Lung microvascular endothelial cell (primary cell): ENCODE data around the gene SLC2A9. TPM values are rescaled to one million over a fixed set of nuclear protein-coding genes. Genes with fewer than 3 reads are reported as not detected.

ENCODE experiments used
- DNase-seq, 2 donors: peaks; one replicate each; pipeline versions ENCODE4 v3.0.0 to v3.0.0-alpha.2; 2010; ENCODE audit warnings: low read depth in 2 of 2
- total RNA-seq: library from RNA; depleted of rRNA; stranded (reverse); fragments of >200 nt; gene quantifications from 2 replicates; pipeline ENCODE4 v1.2.1, GENCODE V29; 2014

The SLC2A9 gene
- total RNA-seq: 0.65 and 0.79 TPM in 2 replicates

DNA sequence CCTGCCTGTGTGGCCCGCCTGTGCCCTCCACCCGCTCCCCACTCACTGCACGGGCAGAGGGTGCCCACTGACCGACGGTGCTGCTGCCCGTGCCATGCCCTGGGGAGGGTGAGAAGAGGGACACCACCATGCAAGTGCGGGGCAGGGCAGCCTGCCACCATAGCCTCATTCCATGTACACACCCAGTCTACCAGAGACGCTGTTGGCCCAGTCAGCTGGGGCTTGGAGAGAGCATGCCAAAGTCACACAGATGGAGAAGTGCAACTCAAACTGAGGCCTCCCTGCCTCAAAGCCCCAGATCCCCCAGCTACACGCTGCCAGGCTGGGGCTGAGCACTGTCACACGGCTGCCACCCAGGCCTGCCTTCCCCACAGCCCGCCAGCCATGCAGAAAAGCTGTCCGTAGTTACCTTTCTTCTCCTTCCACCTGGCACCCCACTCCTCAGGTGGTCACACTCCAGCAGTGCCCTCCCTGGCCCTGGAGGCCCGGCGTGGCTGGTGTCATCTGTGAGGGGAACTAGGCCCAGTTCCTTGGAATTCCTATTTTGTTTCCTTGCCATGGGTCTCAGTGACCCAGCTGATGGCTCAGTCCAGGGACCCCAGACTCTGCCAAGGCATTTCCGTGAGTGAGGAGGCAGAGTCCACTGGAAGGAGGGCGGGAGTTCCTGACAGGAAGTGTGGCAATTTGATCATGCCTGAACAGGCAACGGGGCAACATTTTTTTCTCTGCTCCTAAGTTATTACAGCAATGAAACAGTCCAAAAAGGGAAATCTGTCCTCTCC lies at the start of gene SLC2A9:
Gene SLC2A9 (minus strand): TSS at position 627 of the 782 bp plus-strand sequence. CDS start 68 bp downstream, at position 559.
- peak; percentile 43 to 51 for DNase-seq

DNA sequence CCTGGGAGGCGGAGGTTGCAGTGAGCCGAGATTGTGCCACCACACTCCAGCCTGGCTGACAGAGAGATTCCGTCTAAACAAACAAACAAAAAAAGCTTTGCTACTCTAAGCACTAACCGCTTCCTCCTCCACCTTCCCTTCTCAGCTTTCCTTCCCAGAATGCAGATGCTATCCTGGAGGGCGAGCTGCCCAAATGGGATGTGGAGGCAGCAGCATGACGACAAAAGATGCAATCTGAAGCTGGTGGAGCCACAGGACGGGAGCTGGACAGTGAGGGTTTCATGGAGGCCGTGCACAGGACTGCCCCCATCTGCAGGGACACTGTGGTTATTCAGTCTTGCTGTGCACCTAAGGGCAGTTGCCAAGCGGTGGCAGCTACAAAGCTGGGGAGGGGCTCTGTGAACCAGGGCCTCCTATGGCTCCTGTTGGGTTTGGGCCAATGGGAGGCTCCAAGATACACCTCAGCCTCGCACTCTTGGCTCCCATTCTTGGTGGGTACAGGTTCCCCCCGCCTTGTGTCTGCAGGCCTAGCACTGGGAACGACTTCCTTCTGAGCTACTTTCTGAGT lies 47.9 kb upstream of the SLC2A9 start:
- DNase-seq: no peak

DNA sequence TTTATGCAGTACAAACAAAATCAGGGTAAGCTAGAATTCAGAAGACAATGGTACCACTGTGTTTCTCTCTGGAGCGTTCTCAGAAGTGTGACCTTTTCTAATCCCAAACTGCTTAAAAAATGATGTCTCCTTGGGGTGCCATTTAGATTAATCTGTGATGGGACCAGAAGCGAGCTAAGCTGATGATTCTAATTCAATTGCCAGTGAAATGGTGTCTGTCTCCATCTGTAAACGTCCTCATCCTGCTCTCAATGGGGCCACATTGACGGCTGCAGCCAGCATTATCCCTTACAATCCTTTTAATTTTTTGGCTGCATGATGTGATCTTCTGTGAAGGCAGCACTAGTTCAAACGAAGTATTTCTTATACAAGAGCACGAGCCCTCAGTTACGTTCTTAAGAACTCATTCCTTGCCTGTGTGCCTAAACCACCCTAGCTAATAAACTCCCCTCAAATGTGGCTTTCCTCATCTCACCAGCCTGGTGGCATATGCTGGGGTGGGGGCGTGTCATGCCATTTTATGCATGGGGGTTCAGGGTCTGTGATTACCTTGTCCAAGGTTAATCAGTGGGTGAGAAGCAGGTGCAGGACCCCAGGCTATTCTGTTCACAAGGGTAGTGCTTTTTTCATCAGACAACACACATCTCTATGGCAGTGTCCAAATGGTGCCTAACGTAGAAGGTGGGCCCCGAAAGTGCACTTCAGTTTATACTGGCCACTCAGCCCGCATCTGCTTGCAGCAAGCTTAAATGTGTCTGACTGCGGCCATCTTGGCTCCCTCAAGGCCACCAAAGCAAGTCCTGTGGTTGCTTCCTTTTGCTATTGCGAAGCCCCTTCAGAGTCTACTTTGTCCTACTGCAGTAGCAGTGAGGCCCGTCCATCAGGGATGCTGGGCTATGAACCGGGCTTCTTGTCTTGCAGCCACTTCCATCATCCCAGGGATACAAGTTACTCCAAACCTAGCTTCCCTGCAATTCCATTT lies 45.7 kb upstream of the SLC2A9 start:
- DNase-seq: no peak

DNA sequence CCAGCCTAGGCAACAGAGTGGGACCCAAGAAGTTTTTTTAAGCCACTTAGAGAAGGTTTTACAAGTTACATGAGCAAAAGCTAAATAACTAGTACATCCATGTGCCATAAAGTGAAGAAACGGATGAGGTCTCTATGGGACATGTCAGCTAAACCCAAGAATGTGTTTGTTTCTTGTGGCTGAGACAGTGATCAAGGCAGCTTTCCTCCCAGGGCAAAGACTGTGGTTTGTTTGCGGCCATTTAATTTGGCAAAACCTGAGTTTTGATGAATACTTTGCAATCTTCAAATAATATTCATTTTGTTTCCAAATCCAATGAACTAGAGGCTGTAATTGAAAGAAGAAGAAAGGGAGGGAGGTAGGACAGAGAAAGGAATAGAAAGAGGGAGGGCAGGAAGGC lies 44.9 kb upstream of the SLC2A9 start:
- DNase-seq: no peak

DNA sequence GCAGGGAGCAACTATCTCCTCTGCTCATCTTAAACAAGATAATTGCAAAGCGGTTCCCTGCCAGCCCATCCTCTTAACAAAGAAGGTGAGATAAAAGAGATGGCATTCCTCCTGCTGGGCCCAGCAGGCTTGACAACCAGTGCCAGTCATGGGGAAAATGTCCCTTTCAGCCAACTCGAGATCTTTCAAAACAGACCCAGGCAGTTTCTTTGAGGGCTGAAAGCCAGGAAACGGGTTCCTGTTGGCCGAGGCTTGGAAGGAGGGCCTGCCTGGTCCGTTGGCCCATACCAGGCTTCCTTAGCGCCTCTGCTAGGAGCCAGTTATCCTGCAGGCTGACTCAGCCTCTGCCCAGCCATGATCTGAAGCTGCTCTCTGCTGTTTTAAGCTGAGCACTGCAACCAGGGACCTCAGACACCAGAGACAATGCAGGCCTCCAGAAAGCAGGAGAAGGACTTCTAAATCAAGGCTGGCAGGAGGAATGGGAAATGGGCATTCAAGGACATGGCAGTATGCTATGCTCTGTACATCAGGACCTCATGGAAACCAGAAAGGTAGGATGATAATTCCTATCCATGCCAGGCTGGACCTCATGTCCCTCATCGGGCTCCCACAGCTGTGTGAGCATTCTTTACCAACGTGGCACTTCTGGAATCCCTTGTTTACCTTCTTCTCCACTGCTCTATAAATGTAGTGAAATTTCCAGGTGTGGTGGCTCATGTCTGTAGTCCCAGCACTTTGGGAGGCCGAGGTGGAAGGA lies 42.4 kb upstream of the SLC2A9 start:
- DNase-seq: peak; percentile 72 to 81

DNA sequence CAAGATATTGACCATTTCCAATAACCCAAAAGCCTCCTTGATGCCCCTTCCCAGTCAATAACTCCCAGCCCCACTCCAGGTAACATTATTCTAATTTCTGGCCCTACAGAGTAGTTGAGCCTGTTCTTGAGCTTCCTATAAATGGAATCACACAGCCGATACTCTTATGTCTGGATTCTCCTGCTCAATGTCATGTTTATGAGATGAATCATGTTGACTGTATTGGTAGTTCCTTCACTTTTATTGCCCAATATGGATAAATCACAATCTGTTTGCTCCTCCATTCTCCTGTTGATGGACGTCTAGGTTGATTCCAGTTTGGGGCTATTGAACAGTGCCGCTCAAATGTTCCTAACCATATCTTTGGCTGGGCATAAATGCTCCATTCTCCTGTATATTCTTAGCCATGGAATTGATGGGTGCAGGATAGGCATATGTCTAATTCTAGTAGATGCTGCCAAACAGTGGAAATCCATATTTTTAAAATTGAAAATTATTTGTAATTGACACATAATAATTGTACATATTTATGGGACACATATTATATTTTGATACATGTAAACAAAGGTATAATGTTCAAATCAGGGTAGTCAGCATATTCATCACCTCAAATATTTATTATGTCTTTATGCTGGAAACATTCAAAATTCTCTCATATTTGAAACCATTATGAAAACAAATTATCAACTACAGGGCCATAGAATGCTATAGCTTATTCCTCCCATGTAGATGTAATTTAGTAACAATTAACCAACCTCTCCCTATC lies 40.5 kb upstream of the SLC2A9 start:
- DNase-seq: no peak

DNA sequence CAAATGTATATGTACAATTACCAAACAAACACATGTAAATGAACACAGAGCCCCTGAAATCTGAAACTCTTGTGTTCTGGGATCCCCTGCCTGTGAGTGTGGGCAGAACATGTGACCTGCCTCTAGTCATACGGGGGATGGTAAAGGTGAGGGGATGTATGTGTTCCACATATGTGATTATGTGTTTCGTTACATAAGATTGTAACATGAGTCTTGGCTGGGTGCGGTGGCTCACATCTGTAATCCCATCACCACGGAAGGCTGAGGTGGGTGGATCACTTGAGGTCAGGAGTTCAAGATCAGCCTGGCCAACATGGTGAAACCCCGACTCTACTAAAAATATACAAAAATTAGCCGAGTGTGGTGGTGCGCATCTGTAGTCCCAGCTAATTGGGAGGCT lies 37.1 kb upstream of the SLC2A9 start:
- DNase-seq: no peak

DNA sequence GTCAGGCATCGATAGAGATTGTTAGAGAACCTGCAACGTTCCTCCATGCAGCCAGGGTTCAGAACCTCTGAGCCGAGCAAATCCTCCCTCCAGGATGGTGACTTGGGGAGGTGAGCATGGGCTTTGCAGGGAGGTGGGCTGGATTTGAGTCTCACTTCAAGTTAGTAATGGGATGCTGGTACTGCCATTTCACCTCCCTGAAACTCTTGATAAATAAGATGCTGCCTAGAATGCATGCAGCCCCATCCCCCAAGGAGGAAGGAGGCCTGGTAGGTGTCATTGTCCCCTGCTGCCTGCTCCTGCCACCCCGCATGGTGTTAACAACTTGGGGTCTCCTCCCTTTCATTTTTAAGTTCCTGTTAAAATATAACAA lies 35.7 kb upstream of the SLC2A9 start:
- DNase-seq: no peak

DNA sequence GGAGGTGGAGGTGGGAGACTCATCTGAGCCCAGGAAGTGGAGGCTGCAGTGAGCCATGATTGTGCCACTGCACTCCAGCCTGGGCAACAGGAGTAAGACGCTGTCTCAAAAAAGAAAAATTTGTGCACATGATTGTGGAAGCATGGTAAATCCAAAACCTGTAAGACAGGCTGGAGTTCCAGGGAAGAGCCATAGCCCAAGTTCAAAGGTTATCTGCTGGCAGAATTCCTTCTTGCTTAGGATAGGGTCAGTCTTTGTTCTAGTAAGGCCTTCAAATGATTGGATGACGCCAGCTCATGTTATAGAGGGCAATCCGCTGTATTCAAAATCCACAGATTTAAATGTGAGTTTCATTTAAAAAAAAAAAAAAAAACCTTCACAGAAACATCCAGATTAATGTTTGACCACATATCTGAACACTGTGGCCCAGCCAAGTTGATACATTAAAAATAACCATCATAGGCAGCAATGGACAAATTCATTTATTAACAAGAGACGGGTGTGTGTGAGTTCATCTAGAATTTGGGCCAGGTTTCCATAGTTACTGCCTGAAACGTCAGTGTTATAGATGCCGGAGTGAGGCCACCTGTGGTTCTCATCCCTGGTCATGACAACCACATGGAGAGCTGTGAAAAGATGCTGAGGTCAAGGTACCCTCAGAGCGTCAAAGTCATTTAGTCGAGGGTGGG lies 35.2 kb upstream of the SLC2A9 start:
- no peak for DNase-seq

DNA sequence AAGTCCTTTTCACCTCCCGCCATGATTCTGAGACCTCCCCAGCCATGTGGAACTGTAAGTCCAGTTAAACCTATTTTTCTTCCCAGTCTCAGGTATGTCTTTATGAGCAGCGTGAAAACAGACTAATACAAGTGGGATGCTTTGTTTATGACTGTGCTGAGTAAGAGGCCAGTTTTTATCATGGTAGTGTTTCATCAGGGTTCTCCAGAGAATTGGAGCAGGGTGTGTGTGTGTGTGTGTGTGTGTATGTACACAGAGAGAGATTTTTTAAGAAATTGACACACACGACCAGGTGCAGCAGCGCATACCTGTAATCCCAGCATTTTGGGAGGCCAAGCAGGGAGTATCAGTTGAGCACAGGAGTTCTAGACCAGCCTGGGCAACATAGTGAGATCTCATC lies 34.6 kb upstream of the SLC2A9 start:
- DNase-seq: no peak

DNA sequence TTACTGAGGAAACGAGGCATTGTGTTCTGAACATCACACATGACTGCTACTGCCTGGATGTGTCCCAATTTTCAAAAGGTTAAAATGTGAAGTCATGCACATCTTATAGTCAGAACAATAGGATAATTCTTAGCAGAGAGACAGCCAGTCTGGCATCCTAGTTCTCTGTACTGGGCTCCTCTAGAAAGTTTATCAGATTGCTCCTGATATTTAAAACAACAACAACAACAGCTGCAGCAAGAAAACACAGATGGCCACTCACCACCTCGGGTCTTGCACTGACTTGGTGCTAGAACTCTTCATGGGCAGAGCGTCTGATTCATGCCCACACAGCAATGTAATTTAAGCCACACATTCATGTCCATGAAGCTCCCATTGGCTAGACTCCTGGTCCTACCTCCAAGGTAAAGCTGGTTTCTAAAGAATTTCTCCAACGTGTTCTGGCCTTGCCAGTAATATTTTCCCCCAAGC lies 33.3 kb upstream of the SLC2A9 start:
- peak; percentile 61 to 67 for DNase-seq

DNA sequence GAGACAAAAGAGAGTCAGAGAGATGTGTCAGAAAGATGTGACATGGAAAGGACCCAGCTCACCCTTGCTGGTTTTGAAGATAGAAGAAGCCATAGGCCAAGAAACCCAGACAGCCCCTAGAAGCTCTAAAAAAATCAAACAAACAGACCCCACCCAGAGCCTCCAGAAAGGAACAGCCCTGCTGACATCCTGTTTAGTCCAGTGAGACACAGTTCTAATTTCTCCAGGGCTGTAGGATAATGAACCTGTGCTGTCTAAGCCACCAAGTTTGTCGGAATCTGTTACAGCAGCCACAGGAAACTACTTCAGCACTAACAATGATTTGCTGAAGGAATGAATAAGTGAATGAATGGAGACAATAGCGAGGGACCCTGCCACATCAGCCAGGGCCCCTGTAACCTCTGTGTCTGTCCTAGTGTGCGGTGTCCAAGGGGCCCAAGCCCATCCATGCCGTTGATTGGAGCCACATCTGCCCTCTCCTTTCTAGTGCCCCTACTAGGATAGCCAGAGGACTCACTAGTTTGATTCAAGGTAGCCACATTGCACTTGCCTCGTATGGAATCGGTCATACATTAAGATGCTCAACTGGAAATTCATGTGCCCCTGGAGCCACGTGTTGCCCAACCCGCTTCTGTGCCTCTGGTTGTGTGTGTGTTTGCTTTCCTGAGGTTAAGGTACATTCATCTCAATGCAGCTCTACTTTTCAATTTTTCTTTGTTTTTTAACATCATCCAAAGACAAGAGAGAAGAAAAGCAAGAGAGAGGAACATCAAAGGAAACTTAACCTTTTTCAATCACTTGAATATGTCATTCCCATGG lies 32.5 kb upstream of the SLC2A9 start:
- DNase-seq: no peak

DNA sequence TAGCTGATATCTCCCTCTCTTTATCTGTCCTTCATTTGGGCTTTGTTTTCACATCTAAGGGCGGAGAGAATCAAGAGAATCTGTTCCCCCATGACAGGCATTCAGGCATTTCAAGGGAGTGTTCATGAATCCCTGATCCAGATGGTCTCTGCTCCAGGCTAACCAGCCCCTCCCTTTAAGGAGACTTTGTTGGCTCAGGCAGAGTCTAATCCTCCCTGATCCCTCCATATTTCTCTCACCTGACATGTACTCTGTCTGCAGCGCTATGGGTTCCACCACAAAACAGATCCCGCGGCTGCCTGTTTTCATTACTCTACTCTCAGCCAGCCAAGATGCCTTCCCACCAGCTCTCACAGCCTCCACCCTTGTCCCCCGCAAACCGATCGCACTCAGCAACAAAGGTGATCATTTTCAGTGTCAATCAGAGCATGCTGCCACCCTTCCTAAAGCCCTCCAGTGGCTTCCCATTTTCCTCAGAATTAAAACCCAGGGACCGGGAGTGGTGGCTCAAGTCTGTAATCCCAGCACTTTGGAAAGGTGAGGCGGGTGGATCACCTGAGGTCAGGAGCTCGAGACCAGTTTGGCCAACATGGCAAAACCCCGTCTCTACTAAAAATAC lies 30.3 kb upstream of the SLC2A9 start:
- DNase-seq: no peak

DNA sequence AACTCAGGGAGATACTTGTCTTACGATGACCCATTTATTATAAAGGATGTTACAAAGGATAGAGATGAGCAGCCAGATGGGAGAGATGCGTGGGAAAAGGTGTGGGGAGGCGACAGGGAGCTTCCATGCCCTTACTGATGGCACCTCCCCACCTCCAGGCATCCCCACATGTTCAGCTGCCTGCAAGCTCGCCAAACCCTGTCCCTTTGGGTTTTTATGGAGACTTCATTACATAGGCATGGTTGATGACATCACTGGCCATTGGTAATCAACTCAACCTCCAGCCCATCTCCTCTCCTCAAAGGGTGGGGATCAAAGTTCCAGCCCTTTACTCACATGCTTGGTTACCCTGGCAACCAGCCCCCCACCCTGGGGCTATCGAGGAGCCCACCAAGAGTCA lies 29.4 kb upstream of the SLC2A9 start:
- no peak for DNase-seq

DNA sequence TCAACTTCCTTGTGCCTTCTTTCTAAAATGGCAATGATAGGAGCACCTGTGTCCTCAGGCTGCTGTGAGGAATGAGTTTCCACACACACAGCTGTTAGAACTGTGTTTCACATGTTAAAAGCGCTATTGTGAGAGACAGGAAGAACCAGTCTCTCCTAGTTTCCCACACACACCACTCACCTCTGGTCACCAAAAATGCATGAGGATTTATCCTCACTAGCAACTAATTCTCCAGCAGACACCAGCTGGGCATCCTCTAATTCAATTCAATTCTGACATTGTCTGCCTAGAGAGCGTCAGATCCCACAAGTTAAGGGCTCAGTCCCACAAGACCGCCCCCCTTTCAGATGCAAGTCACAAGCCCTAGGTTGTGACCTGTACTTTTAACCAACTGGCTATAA lies 29.0 kb upstream of the SLC2A9 start:
- no peak for DNase-seq

DNA sequence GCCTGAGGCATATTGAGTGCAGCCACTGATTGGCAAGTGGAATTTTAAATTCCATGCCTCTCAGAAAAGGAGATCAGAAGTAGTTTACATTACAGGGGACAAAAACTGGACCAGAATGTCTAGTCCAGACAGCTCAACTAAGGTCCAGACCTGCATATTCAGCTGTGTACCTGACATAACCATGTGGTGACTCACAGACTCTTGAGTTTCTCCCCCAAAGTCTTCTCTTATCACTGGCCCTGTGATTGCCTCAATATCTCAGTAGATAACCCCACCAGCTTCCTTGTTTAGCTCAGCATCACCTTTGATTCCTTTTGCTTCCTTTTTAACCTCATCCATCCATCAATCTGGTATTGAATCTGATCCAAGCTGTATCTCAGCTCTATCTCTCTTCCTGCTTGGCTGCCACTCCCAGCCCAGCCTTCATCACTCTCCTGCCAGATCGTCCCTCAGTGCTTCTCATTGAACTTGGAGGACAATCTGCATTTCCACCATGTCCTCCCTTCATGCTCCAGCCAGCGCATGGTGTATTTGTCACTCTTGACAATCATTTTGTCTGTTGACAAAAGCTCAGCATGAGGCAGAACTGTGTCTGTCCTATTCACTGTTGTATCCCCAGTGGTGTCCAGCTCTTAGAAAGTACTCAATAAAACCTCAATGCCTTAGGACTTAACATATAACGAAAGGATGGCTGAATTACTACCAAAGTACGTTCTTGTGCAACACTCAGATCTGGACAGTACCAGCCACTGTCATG lies 27.8 kb upstream of the SLC2A9 start:
- no peak for DNase-seq

DNA sequence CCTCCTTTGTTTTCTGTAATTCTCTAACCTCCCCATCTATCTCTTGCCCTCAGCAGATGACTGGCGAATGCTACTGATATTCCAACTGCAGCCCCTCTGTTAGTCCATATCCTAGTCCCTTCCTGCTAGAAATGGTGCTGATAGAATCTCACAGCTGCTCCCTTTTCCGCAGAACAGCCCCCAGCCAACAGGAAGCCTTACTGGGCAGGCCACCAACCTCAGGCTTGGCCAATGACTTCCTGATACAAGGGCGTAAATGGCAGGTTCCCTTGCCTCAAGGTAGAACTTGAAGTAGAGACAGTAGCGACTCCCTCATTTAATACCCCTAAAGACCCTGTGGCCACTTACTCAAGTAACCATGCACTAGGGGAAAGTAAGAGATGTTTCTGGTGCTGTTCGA lies 26.7 kb upstream of the SLC2A9 start:
- no peak for DNase-seq

DNA sequence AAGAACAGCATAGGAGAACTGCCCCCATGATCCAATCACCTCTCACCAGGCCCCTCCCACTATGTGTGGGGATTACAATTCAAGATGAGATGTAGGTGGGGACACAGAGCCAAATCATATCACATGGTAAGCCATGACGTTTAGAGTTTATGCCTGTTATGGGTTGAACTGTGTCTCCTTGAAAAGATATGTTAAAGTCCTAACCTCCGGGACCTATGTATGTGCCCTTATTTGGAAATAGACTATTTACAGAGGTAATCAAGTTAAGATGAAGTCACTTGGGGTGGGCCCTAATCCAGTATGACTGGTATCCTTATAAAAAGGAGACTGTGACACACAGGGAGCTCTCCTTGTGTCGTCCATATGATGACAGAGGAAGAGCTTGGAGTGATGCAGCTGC lies 25.2 kb upstream of the SLC2A9 start:
- no peak for DNase-seq
